Uterus (tissue), 4 donors: ENCODE results near the gene ZNF608. TPM values are rescaled to one million over a fixed set of nuclear protein-coding genes. Genes with fewer than 3 reads are reported as not detected.
A peak's percentile ranks its signal among the peaks of the same experiment; 100 is the strongest.

Experiments
- DNase-seq, 2 donors: peaks; one replicate each; pipeline ENCODE4 v3.0.0-alpha.2; 2019 to 2020
- H3K27ac ChIP-seq, 2 donors: fragments of 200-600 bp; sonication (generic); 1 replicate in 1 of 2; 2 replicates in 1 of 2; pipeline ENCODE4 v1.5.1; 2016 to 2018
- H3K27me3 ChIP-seq, 2 donors: fragments of 200-600 bp; sonication (generic); one replicate each; pipeline ENCODE4 v1.5.1; 2018 to 2019; ENCODE audit warnings: control low read depth in 1 of 2
- H3K36me3 ChIP-seq, 2 donors: fragments of 200-600 bp; sonication (generic); one replicate each; pipeline ENCODE4 v1.5.1; 2019; ENCODE audit warnings: control low read depth in 1 of 2
- H3K4me1 ChIP-seq, 2 donors: fragments of 200-600 bp; sonication (generic); one replicate each; pipeline ENCODE4 v1.5.1; 2018 to 2019; ENCODE audit warnings: control low read depth in 1 of 2
- H3K4me3 ChIP-seq, 2 donors: fragments of 200-600 bp; sonication (generic); 1 replicate in 1 of 2; 2 replicates in 1 of 2; pipeline ENCODE4 v1.5.1; 2018 to 2019; ENCODE audit warnings: mild to moderate bottlenecking in 1 of 2
- H3K9me3 ChIP-seq, 2 donors: fragments of 200-600 bp; sonication (generic); one replicate each; pipeline ENCODE4 v1.5.1; 2019; ENCODE audit warnings: control low read depth in 1 of 2
- POLR2A ChIP-seq, 2 donors: fragments of 450-650 bp; IDR thresholded peaks; one replicate each; pipeline ENCODE4 v1.6.1; 2016; ENCODE audit warnings: antibody characterized with exemption in 2 of 2, mild to moderate bottlenecking in 1 of 2, moderate library complexity in 1 of 2
- intact Hi-C: fragments of 100-400 bp; cut with DNase I; formaldehyde crosslinking; loops from one replicate; pipeline ENCODE4 v1.15.1; 2023; ENCODE audit warnings: low total_unique reads
- total RNA-seq, 4 donors: library from RNA; depleted of rRNA in 3 of 4; stranded (reverse); fragments of >200 nt in 3 of 4; gene quantifications; one replicate each; pipeline versions ENCODE4 v1.1.0 to v1.2.4, GENCODE V29; 2014 to 2023
- TF ChIP-seq, protein P1 (sequence below), 4 experiments: fragments of 200-600 bp in 2 of 4; fragments of 450-650 bp in 2 of 4; sonication (generic) in 2 of 4; IDR thresholded peaks; one replicate each; pipeline ENCODE4 v1.5.1; 2016 to 2019; ENCODE audit warnings: antibody characterized with exemption in 4 of 4, mild to moderate bottlenecking in 2 of 4, moderate library complexity in 1 of 4
- donor health status: DM: yes; HTN: yes; CAD: no.

Gene ZNF608
- total RNA-seq, 4 donors from 2014 or later: 11.1 to 1,086 (median 59.0) TPM

DNA sequence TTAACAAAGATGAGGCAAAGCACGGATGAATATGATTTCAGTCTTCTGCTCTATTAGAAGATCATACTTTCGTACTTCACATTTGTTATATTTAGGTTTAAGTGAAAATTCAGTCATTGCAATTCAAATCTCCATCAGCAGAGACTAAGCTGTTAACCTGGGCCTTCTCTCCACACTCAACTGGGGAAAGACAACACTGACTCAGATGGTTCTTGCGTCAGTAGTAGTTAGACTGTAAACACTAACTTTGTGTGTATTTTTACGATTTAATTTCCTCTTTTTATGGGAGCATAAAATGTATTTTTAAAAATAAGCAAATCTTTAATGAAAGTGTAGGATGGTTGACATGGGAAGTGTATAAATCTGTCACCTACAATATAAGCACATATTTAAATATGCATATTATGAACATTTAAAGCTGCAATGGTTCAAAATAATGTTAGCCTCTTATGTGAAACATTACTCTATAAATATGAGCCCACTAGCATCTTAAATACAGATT, 42.7 kb upstream of the ZNF608 start:
- TF ChIP-seq POLR2A (IDR thresholded peaks at IDR 0.05): no peak
- TF ChIP-seq, protein P1, sequence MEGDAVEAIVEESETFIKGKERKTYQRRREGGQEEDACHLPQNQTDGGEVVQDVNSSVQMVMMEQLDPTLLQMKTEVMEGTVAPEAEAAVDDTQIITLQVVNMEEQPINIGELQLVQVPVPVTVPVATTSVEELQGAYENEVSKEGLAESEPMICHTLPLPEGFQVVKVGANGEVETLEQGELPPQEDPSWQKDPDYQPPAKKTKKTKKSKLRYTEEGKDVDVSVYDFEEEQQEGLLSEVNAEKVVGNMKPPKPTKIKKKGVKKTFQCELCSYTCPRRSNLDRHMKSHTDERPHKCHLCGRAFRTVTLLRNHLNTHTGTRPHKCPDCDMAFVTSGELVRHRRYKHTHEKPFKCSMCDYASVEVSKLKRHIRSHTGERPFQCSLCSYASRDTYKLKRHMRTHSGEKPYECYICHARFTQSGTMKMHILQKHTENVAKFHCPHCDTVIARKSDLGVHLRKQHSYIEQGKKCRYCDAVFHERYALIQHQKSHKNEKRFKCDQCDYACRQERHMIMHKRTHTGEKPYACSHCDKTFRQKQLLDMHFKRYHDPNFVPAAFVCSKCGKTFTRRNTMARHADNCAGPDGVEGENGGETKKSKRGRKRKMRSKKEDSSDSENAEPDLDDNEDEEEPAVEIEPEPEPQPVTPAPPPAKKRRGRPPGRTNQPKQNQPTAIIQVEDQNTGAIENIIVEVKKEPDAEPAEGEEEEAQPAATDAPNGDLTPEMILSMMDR (IDR thresholded peaks at IDR 0.05): no peak
- Histone ChIP-seq H3K4me1 (peaks cover 0 to 3% of the 10 kb centered on the region in 2 donors), H3K9me3 (no peaks in the 10 kb centered on the region), H3K4me3 (no peak overlapping the region), H3K27ac (no peak overlapping the region), H3K27me3 (no peaks in the 10 kb centered on the region), H3K36me3 (no peaks in the 10 kb centered on the region)
- intact Hi-C loops: no loop called here
- DNase-seq: no peak

DNA sequence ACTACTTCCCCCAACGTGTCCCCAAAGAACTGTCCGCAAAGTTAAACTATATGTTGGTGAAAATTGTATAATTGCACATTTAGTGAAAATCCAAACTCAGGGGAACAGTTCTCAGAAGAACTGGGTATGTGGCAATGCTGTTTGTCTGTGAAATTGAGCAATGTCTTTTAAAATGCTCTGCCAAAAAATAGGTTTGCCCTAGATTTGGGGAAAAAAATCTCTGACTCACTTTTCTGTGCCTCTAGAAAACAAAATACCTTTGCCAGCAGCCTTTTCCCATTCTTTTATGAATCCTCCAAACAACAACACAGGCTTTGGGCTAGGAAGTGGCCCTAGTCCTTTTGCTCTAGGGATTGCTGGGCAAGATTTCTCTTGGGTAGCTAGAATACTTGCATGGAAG, 37.4 kb upstream of the ZNF608 start:
- intact Hi-C loops: no loop called here
- H3K4me3 ChIP-seq: no peak overlapping the region
- H3K27ac ChIP-seq: peak overlapping the region in 1 of 2 donors; percentile 41
- no peaks in the 10 kb centered on the region for H3K36me3 ChIP-seq
- DNase-seq: no peak
- no peaks in the 10 kb centered on the region for H3K9me3 ChIP-seq
- TF ChIP-seq, protein P1 (IDR thresholded peaks at IDR 0.05): no peak
- no peak for TF ChIP-seq POLR2A (IDR thresholded peaks at IDR 0.05)
- H3K4me1 ChIP-seq: no peaks in the 10 kb centered on the region
- H3K27me3 ChIP-seq: no peaks in the 10 kb centered on the region

DNA sequence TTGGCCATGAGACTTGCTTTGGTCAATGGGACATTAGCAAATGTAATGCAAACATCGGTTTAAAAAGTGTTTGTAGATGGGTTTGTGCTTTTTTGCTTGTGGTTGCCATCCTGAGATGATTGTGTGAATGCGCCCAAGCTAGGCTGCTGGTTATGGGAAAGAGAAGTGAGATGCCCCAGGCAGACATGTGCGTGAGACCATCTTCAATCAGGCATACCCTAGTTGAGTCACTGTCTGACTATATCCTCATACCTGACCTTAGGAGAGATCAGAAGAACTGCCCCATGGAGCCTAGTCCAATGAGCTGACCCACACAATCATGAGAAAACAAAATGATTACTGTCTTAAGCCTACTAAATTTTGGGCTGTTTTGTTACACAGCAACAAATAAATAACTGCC, 36.8 kb upstream of the ZNF608 start:
- no peaks in the 10 kb centered on the region for H3K27me3 ChIP-seq
- intact Hi-C loops: no loop called here
- TF ChIP-seq, protein P1 (IDR thresholded peaks at IDR 0.05): no peak
- TF ChIP-seq POLR2A (IDR thresholded peaks at IDR 0.05): no peak
- H3K4me1 ChIP-seq: no peaks in the 10 kb centered on the region
- H3K27ac ChIP-seq: peak overlapping the region in 1 of 2 donors; percentile 31
- H3K9me3 ChIP-seq: no peaks in the 10 kb centered on the region
- no peak for DNase-seq
- H3K4me3 ChIP-seq: no peak overlapping the region
- H3K36me3 ChIP-seq: no peaks in the 10 kb centered on the region

DNA sequence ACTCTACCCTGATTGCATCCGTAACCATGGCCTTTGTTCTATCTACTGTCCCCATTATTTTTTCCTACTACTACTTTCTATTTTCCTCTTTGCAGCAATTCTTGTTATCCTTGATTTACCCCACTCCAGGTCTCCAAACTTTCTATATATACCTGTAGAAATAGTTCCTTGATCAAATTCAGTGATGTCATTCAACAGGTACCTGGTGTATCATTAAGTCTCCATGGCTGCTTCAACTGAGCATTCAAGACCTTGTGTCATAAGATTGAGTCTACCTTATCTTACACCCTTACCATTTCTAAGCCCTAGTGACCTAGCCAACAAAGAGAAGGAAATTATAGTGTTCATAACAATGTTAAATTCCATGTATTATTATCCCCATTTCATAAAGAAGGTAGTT, 35.8 kb upstream of the ZNF608 start:
- Histone ChIP-seq H3K4me3 (no peak overlapping the region), H3K27ac (no peak overlapping the region), H3K4me1 (no peaks in the 10 kb centered on the region), H3K36me3 (no peaks in the 10 kb centered on the region), H3K9me3 (no peaks in the 10 kb centered on the region), H3K27me3 (no peaks in the 10 kb centered on the region)
- TF ChIP-seq, protein P1 (IDR thresholded peaks at IDR 0.05): no peak
- no peak for TF ChIP-seq POLR2A (IDR thresholded peaks at IDR 0.05)
- no peak for DNase-seq
- intact Hi-C loops: no loop called here

DNA sequence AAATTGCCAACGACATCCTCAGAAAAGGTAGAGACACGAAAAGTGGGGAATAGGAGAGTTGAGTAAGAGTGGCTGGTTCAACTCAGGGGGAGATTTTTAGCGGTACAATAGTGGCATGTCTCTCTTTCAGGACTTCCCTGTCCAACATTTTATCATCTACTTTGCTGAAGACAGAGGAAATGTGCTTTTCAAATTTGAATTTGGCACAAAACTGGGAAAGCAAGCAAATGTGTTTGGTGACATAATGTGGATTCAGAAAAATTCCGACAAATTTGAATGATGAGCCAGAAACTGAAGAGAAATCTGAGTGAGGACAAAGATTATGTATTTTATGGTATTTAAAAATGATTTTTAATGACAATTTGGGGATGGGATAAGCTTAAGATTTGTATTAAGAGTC, 33.6 kb upstream of the ZNF608 start:
- Histone ChIP-seq H3K4me1 (no peaks in the 10 kb centered on the region), H3K27ac (no peak overlapping the region), H3K9me3 (no peaks in the 10 kb centered on the region), H3K27me3 (no peaks in the 10 kb centered on the region), H3K4me3 (no peak overlapping the region), H3K36me3 (no peaks in the 10 kb centered on the region)
- TF ChIP-seq, protein P1 (IDR thresholded peaks at IDR 0.05): no peak
- no peak for TF ChIP-seq POLR2A (IDR thresholded peaks at IDR 0.05)
- no peak for DNase-seq
- intact Hi-C loops: no loop called here
